Measurements from ENCODE around the gene HIVEP3.

The HIVEP3 gene

DNA sequence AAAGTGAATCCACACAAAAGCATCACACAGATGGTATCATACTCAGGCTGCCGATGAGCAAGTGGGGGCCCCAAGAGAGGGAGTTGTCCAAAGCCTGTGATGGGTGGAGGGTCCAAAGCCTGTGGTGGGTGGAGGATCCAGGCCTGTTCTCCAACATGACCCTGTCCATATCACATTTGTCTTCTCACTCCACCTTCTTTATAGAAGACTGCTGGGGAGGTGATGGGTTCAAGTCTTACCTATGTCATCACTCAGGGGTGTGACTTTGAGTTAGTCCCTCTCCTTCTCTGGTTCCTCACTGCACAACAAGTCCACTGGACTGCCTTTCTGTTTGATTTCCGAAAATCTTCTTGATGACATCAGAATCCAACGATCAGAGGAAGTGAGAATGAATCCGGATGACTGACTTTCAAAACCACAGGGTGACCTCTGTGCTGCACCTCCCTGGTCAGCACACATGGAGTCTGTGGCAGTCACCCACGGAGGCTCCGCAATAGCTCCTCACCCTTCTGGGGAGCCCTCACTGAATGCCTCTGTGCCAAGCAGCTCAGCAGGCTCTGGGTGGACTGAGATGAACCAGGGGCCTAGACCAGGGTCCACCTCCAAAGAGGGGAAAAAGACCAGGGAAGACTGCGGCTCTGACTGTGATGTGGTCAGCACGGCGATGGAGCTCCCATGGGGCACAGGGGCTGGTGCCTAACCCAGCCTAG is 166.8 kb downstream of the HIVEP3 start:
- Histone ChIP-seq H3K9me3 (ENCODE audit: control insufficient read depth, low read length) (no peaks in the 10 kb centered on the region), H2AFZ (no peak overlapping the region), H3K4me1 (no peaks in the 10 kb centered on the region), H3K4me2 (ENCODE audit: low read length) (no peak overlapping the region), H3K9ac (no peak overlapping the region), H3K4me3 (ENCODE audit: low read depth, low read length) (no peak overlapping the region), H3K79me2 (no peaks in the 10 kb centered on the region), H3K27ac (no peak overlapping the region), H3K36me3 (ENCODE audit: control insufficient read depth, insufficient read depth, low read length) (no peaks in the 10 kb centered on the region), H3K27me3 (ENCODE audit: control insufficient read depth, insufficient read depth, low read length) (no peaks in the 10 kb centered on the region)
- TF ChIP-seq, protein P1, sequence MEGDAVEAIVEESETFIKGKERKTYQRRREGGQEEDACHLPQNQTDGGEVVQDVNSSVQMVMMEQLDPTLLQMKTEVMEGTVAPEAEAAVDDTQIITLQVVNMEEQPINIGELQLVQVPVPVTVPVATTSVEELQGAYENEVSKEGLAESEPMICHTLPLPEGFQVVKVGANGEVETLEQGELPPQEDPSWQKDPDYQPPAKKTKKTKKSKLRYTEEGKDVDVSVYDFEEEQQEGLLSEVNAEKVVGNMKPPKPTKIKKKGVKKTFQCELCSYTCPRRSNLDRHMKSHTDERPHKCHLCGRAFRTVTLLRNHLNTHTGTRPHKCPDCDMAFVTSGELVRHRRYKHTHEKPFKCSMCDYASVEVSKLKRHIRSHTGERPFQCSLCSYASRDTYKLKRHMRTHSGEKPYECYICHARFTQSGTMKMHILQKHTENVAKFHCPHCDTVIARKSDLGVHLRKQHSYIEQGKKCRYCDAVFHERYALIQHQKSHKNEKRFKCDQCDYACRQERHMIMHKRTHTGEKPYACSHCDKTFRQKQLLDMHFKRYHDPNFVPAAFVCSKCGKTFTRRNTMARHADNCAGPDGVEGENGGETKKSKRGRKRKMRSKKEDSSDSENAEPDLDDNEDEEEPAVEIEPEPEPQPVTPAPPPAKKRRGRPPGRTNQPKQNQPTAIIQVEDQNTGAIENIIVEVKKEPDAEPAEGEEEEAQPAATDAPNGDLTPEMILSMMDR (IDR thresholded peaks at IDR 0.05), result no peak

DNA sequence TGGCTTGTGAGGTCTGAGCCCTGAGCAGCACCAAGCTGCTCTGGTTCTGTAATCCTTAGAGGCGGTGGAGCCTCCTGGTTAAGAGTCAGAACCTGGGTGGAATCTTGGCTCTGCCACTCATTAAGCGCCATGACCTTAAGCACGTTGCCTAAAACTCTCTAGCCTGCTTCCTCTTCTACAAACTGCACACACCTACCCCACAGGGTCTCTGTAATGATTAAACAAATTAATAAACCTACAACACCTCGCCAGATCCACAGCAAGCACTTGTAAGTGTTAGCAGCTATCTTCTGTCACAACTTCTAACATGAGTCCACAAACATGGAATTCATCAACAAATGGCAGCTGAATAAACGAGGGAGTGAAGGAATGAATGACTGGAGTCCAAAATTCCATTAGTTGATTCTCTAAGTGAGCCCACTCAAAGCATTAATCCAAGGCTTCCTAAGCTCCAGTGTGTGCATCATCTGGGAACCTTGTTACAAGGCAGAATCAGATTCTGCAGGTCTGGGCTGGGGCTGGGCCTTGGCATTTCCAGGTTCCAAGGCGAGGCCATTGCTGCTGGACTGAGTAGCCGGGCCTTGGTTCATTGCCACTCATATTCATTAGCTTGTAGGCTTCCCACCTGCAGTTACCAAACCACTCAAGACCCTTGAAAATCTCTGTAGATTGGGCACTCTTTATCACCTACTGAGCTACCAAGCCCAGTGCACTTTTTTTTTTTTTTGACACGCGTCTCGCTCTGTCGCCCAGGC is 168.6 kb downstream of the HIVEP3 start:
- Histone ChIP-seq H3K27ac (no peak overlapping the region), H3K79me2 (no peaks in the 10 kb centered on the region), H3K9me3 (ENCODE audit: control insufficient read depth, low read length) (no peaks in the 10 kb centered on the region), H2AFZ (no peak overlapping the region), H3K9ac (no peak overlapping the region), H3K4me2 (ENCODE audit: low read length) (no peak overlapping the region), H3K4me3 (ENCODE audit: low read depth, low read length) (no peak overlapping the region), H3K4me1 (no peaks in the 10 kb centered on the region), H3K36me3 (ENCODE audit: control insufficient read depth, insufficient read depth, low read length) (no peaks in the 10 kb centered on the region), H3K27me3 (ENCODE audit: control insufficient read depth, insufficient read depth, low read length) (no peaks in the 10 kb centered on the region)
- TF ChIP-seq, protein P1 (IDR thresholded peaks at IDR 0.05), result no peak

DNA sequence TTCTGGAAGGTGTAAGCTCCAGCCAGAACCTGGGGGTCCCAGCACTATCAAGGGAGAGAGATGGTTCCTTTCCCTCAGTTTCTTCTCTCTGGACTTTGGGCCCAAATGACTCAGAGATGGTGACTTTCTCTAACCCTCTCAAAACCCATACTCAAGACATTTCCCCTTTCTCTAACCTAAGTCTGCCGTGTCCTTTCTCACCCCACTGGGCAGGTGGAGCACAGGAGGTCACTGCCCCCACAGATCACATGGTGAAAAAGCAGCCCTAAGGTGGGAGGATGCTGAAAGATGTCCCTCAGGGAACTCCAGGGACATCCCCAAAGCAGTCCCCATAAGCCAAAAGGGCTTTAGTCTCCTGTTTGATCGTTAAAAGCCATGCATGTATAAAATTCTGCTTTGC is 173.7 kb downstream of the HIVEP3 start:
- Histone ChIP-seq H3K4me2 (ENCODE audit: low read length) (no peak overlapping the region), H2AFZ (no peak overlapping the region), H3K36me3 (ENCODE audit: control insufficient read depth, insufficient read depth, low read length) (no peaks in the 10 kb centered on the region), H3K27me3 (ENCODE audit: control insufficient read depth, insufficient read depth, low read length) (no peaks in the 10 kb centered on the region), H3K9me3 (ENCODE audit: control insufficient read depth, low read length) (no peaks in the 10 kb centered on the region), H3K9ac (no peak overlapping the region), H3K4me3 (ENCODE audit: low read depth, low read length) (no peak overlapping the region), H3K79me2 (no peaks in the 10 kb centered on the region), H3K27ac (no peak overlapping the region), H3K4me1 (no peaks in the 10 kb centered on the region)
- TF ChIP-seq, protein P1 (IDR thresholded peaks at IDR 0.05), result no peak

DNA sequence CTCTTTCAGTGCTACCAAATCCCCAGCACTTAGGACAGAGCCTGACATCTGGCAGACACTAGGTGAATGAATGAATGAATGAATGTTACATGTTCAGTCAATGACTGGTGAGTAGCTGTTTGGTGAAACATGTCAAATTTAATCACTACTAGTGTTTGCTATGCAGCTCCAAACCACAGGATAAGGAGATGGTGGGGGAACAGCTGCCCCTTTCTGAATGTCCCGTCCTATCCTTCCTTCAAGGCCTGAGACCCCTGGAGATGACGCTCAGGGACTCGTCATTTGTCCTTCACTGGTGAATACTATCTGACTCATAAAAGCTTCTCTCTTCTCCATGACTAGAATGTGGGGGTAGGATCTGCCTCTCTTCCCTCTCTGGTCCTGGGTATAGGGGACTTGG is 175.4 kb downstream of the HIVEP3 start:
- no peaks in the 10 kb centered on the region for H3K79me2 ChIP-seq
- H3K4me3 ChIP-seq (ENCODE audit: low read depth, low read length), result no peak overlapping the region
- H2AFZ ChIP-seq, result no peak overlapping the region
- H3K9me3 ChIP-seq (ENCODE audit: control insufficient read depth, low read length), result no peaks in the 10 kb centered on the region
- no peak overlapping the region for H3K9ac ChIP-seq
- H3K4me1 ChIP-seq, result no peaks in the 10 kb centered on the region
- no peak overlapping the region for H3K4me2 ChIP-seq (ENCODE audit: low read length)
- H3K27ac ChIP-seq, result no peak overlapping the region
- no peaks in the 10 kb centered on the region for H3K36me3 ChIP-seq (ENCODE audit: control insufficient read depth, insufficient read depth, low read length)
- no peaks in the 10 kb centered on the region for H3K27me3 ChIP-seq (ENCODE audit: control insufficient read depth, insufficient read depth, low read length)
- TF ChIP-seq, protein P1 (IDR thresholded peaks at IDR 0.05), result no peak

Data from parathyroid adenoma (tissue), 2 donors.